HEK293 (cell line): ENCODE data around the gene LMTK3.

ENCODE experiments used
- EGR2 ChIP-seq: fragments of 450-650 bp; formaldehyde crosslinking; IDR thresholded peaks from 2 replicates; pipeline ENCODE4 v1.5.1; 2016; ENCODE audit warnings: low read depth, missing biosample characterization, missing genetic modification characterization
- GLIS1 ChIP-seq: fragments of 450-650 bp; formaldehyde crosslinking; IDR thresholded peaks from 2 replicates; pipeline ENCODE4 v1.5.1; 2016; ENCODE audit warnings: missing biosample characterization, missing genetic modification characterization
- PRDM6 ChIP-seq: fragments of 450-650 bp; formaldehyde crosslinking; IDR thresholded peaks from 2 replicates; pipeline ENCODE4 v1.5.1; 2017; ENCODE audit warnings: missing biosample characterization, missing genetic modification characterization
- RBAK ChIP-seq: fragments of 450-650 bp; formaldehyde crosslinking; IDR thresholded peaks from 2 replicates; pipeline ENCODE4 v1.5.1; 2016; ENCODE audit warnings: missing biosample characterization, missing genetic modification characterization
- REST ChIP-seq: fragments of 450-650 bp; formaldehyde crosslinking; IDR thresholded peaks from 2 replicates; pipeline ENCODE4 v1.5.1; 2016; ENCODE audit warnings: missing biosample characterization, missing genetic modification characterization
- SCRT2 ChIP-seq: fragments of 450-650 bp; formaldehyde crosslinking; IDR thresholded peaks from 2 replicates; pipeline ENCODE4 v1.5.1; 2016; ENCODE audit warnings: missing biosample characterization, missing genetic modification characterization
- TSHZ1 ChIP-seq: fragments of 450-650 bp; formaldehyde crosslinking; IDR thresholded peaks from 2 replicates; pipeline ENCODE4 v1.5.1; 2016; ENCODE audit warnings: missing biosample characterization, missing genetic modification characterization, borderline replicate concordance
- ZBTB10 ChIP-seq: fragments of 450-650 bp; formaldehyde crosslinking; IDR thresholded peaks from 2 replicates; pipeline ENCODE4 v1.5.1; 2016; ENCODE audit warnings: missing biosample characterization, missing genetic modification characterization
- ZFHX2 ChIP-seq: fragments of 450-650 bp; formaldehyde crosslinking; conservative IDR thresholded peaks from 2 replicates; pipeline ENCODE4 v1.5.1; 2016; ENCODE audit warnings: missing biosample characterization, missing genetic modification characterization
- ZNF10 ChIP-seq: fragments of 450-650 bp; formaldehyde crosslinking; IDR thresholded peaks from 2 replicates; pipeline ENCODE4 v1.5.1; 2017; ENCODE audit warnings: missing biosample characterization, missing genetic modification characterization
- ZNF121 ChIP-seq: fragments of 450-650 bp; formaldehyde crosslinking; IDR thresholded peaks from 2 replicates; pipeline ENCODE4 v1.5.1; 2016; ENCODE audit warnings: missing biosample characterization, missing genetic modification characterization
- ZNF138 ChIP-seq: fragments of 450-650 bp; formaldehyde crosslinking; IDR thresholded peaks from 2 replicates; pipeline ENCODE4 v1.5.1; 2016; ENCODE audit warnings: missing biosample characterization, missing genetic modification characterization, borderline replicate concordance
- ZNF174 ChIP-seq: fragments of 450-650 bp; formaldehyde crosslinking; IDR thresholded peaks from 2 replicates; pipeline ENCODE4 v1.5.0; 2017; ENCODE audit warnings: missing biosample characterization, mild to moderate bottlenecking, missing genetic modification characterization
- ZNF184 ChIP-seq: fragments of 450-650 bp; IDR thresholded peaks from 2 replicates; pipeline ENCODE4 v1.5.1; 2018; ENCODE audit warnings: missing biosample characterization, mild to moderate bottlenecking, missing genetic modification characterization
- ZNF19 ChIP-seq: fragments of 450-650 bp; formaldehyde crosslinking; IDR thresholded peaks from 2 replicates; pipeline ENCODE4; 2016; ENCODE audit warnings: missing biosample characterization, missing genetic modification characterization, low read depth
- ZNF23 ChIP-seq: fragments of 450-650 bp; formaldehyde crosslinking; IDR thresholded peaks from 2 replicates; pipeline ENCODE4 v1.5.1; 2016; ENCODE audit warnings: missing biosample characterization, missing genetic modification characterization, borderline replicate concordance
- ZNF274 ChIP-seq, 2 experiments: fragments of 200-500 bp in 1 of 2; fragments of 450-650 bp in 1 of 2; sonication (Bioruptor generic) in 1 of 2; formaldehyde crosslinking in 1 of 2; IDR thresholded peaks; 2 replicates each; pipeline versions ENCODE4 v1.5.1 to v1.6.1; 2014 to 2016; ENCODE audit warnings: borderline replicate concordance in 1 of 2, inconsistent platforms in 1 of 2, low read length in 1 of 2, missing biosample characterization in 1 of 2, missing genetic modification characterization in 1 of 2
- ZNF292 ChIP-seq: fragments of 450-650 bp; formaldehyde crosslinking; IDR thresholded peaks from 2 replicates; pipeline ENCODE4 v1.5.1; 2016; ENCODE audit warnings: low read depth, missing biosample characterization, missing genetic modification characterization, borderline replicate concordance
- ZNF324 ChIP-seq: fragments of 450-650 bp; formaldehyde crosslinking; IDR thresholded peaks from 2 replicates; pipeline ENCODE4 v1.5.1; 2016; ENCODE audit warnings: missing biosample characterization, missing genetic modification characterization
- ZNF341 ChIP-seq: fragments of 450-650 bp; formaldehyde crosslinking; IDR thresholded peaks from 2 replicates; pipeline ENCODE4; 2016; ENCODE audit warnings: low read depth, missing biosample characterization, missing genetic modification characterization
- ZNF530 ChIP-seq: fragments of 450-650 bp; formaldehyde crosslinking; IDR thresholded peaks from 2 replicates; pipeline ENCODE4 v1.5.1; 2016; ENCODE audit warnings: low read depth, missing biosample characterization, missing genetic modification characterization
- ZNF549 ChIP-seq: fragments of 450-650 bp; IDR thresholded peaks from 2 replicates; pipeline ENCODE4 v1.5.1; 2018; ENCODE audit warnings: missing biosample characterization, missing genetic modification characterization, mild to moderate bottlenecking, inconsistent platforms, moderate library complexity
- ZNF621 ChIP-seq: fragments of 450-650 bp; formaldehyde crosslinking; IDR thresholded peaks from 2 replicates; pipeline ENCODE4 v1.5.1; 2017; ENCODE audit warnings: missing biosample characterization, missing genetic modification characterization
- ZNF660 ChIP-seq: fragments of 450-650 bp; IDR thresholded peaks from 2 replicates; pipeline ENCODE4 v1.5.1; 2018; ENCODE audit warnings: missing biosample characterization, mild to moderate bottlenecking, missing genetic modification characterization
- ZNF701 ChIP-seq: fragments of 450-650 bp; formaldehyde crosslinking; IDR thresholded peaks from 2 replicates; pipeline ENCODE4 v1.5.1; 2016; ENCODE audit warnings: missing biosample characterization, missing genetic modification characterization
- ZNF785 ChIP-seq: fragments of 450-650 bp; formaldehyde crosslinking; IDR thresholded peaks from 2 replicates; pipeline ENCODE4 v1.5.1; 2016; ENCODE audit warnings: missing biosample characterization, missing genetic modification characterization
- ZSCAN5A ChIP-seq: fragments of 450-650 bp; formaldehyde crosslinking; IDR thresholded peaks from 2 replicates; pipeline ENCODE4 v1.5.1; 2016; ENCODE audit warnings: missing biosample characterization, missing genetic modification characterization

The LMTK3 gene

GRCh38 chr19:48539503-48540096 is 28.0 kb upstream of the LMTK3 start (continued):
- TF ChIP-seq ZBTB10 (tag by site-specific recombination) = peak; percentile 26; the same call in 1 of the 2 replicates
- TF ChIP-seq ZNF549 = no peak; the same call in 1 of the 2 replicates
- no peak for TF ChIP-seq RBAK
- TF ChIP-seq ZNF274 (IDR thresholded peaks at IDR 0.05; ENCODE audit: low read length) = no peak
- no peak for TF ChIP-seq ZNF274 (tag by site-specific recombination; IDR thresholded peaks at IDR 0.05; ENCODE audit: borderline replicate concordance)
- no peak; the same call in 1 of the 2 replicates for TF ChIP-seq ZNF184 (tag by site-specific recombination)
- TF ChIP-seq ZNF324 = no peak
- no peak for TF ChIP-seq ZNF701
- TF ChIP-seq PRDM6 (tag by site-specific recombination) = no peak; the same call in 1 of the 2 replicates
- TF ChIP-seq TSHZ1 (tag by site-specific recombination) = peak; percentile 34; the same call in 1 of the 2 replicates
- TF ChIP-seq ZNF174 (tag by site-specific recombination) = peak; percentile 100
- TF ChIP-seq ZNF660 = peak; percentile 100
- no peak for TF ChIP-seq ZNF785 (tag by site-specific recombination)
- TF ChIP-seq ZNF530 (tag by site-specific recombination) = no peak
- TF ChIP-seq ZFHX2 = no peak
- no peak for TF ChIP-seq REST (tag by site-specific recombination)
- no peak for TF ChIP-seq ZNF19 (tag by site-specific recombination)
- TF ChIP-seq ZNF292 (tag by site-specific recombination) = no peak
- no peak for TF ChIP-seq ZNF341 (tag by site-specific recombination)
- peak; percentile 90 for TF ChIP-seq SCRT2 (tag by site-specific recombination)
- no peak for TF ChIP-seq ZNF138 (tag by site-specific recombination)
- peak; percentile 58 for TF ChIP-seq GLIS1 (tag by site-specific recombination)
- no peak for TF ChIP-seq EGR2 (tag by site-specific recombination)
- no peak for TF ChIP-seq ZNF121 (tag by site-specific recombination)
- no peak for TF ChIP-seq ZSCAN5A (tag by site-specific recombination)
- peak; percentile 84; the same call in 1 of the 2 replicates for TF ChIP-seq ZNF10 (tag by site-specific recombination)
- peak; percentile 86; the same call in 1 of the 2 replicates for TF ChIP-seq ZNF621
- no peak for TF ChIP-seq ZNF23
